Cerebellar cortex (tissue), 1 donor: ENCODE data around the gene FAT2.
"Not testable (repeated sequence)": the region's sequence is repeated elsewhere in the genome, so short reads cannot be mapped to it uniquely, and the experiment has no call there.

ENCODE experiments used
- DNase-seq: peaks from one replicate; pipeline ENCODE4 v3.0.0-alpha.2; 2015; ENCODE audit warnings: low spot score

FAT2 gene

GRCh38 chr5:151580858-151581257 is 10.3 kb downstream of the FAT2 start:
- DNase-seq = no peak

- DNase-seq = no peak
Observed at GRCh38 chr5:151580239-151580638, 10.9 kb downstream of the FAT2 start.

- not testable (repeated sequence) for DNase-seq
Observed at GRCh38 chr5:151579146-151579545, 12.0 kb downstream of the FAT2 start.

- no peak for DNase-seq
Observed at GRCh38 chr5:151578326-151579025, 12.7 kb downstream of the FAT2 start.

- DNase-seq = no peak
Observed at GRCh38 chr5:151577566-151577965, 13.6 kb downstream of the FAT2 start.

- no peak for DNase-seq
Observed at GRCh38 chr5:151574444-151574996, 16.6 kb downstream of the FAT2 start.

- DNase-seq = no peak
Observed at GRCh38 chr5:151572657-151573368, 18.3 kb downstream of the FAT2 start.

- DNase-seq = no peak
Observed at GRCh38 chr5:151571270-151572173, 19.6 kb downstream of the FAT2 start.

GRCh38 chr5:151570512-151571269 is 20.4 kb downstream of the FAT2 start:
- no peak for DNase-seq

- DNase-seq = no peak
Observed at GRCh38 chr5:151570058-151570457, 21.1 kb downstream of the FAT2 start.

GRCh38 chr5:151569132-151570046 is 21.7 kb downstream of the FAT2 start:
- no peak for DNase-seq

- DNase-seq = no peak
Observed at GRCh38 chr5:151568036-151568435, 23.1 kb downstream of the FAT2 start.

GRCh38 chr5:151565971-151566370 is 25.2 kb downstream of the FAT2 start:
- DNase-seq = no peak

- peak; percentile 65 for DNase-seq
Observed at GRCh38 chr5:151562019-151562707, 29.0 kb downstream of the FAT2 start.

GRCh38 chr5:151557951-151558350 is 33.2 kb downstream of the FAT2 start:
- no peak for DNase-seq

- no peak for DNase-seq
Observed at GRCh38 chr5:151557466-151557865, 33.7 kb downstream of the FAT2 start.

GRCh38 chr5:151556806-151557205 is 34.3 kb downstream of the FAT2 start:
- no peak for DNase-seq

- DNase-seq = no peak
Observed at GRCh38 chr5:151555760-151556576, 35.2 kb downstream of the FAT2 start.

GRCh38 chr5:151553695-151554094 is 37.4 kb downstream of the FAT2 start:
- DNase-seq = no peak
